CMK (cell line): ENCODE results near the gene PPP1R26.

ENCODE experiments used
- DNase-seq: peaks from one replicate; pipeline ENCODE4 v3.0.0-alpha.2; 2010; ENCODE audit warnings: low read depth

The PPP1R26 gene

GRCh38 chr9:135461936-135462335 is 17.6 kb upstream of the PPP1R26 start:
- DNase-seq, result no peak

DNA sequence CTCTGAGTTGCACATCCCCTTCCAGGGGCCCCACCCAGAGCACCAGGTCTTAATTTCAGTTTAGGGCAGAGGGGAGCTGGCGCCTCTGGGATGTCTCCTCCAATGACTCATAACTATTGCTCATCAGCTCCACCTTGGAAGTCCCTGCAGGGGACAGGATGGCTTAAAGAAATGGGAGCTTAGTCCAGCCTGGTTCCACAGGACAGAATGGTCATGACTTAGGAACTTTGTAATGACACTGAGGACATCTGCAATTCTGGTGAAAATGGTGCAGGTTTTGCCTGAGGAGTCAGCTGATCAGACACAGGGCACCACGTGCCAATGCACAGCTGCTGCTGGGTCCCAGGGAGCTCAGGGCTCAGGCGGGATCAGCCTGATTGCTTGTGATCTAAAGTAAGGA is 16.4 kb upstream of the PPP1R26 start:
- DNase-seq, result no peak

DNA sequence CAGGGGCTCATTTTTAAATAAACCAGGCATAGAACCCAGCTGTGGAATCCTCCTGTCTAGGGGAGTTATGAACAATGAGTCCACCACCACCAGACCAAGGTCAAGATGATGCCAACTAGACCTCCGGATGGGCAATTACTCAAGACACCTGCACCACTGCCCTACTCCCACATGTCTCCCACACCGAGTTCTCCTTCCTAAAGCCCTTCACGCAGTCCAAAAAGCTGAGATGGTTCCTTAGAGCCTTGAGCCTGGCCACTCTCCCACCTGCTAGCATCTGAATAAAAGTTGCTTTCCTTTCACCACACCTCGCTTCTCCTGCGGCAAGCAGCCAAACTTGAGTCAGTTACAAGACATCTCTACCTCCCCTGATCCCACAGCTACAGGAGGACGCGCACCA is 15.4 kb upstream of the PPP1R26 start:
- no peak for DNase-seq

DNA sequence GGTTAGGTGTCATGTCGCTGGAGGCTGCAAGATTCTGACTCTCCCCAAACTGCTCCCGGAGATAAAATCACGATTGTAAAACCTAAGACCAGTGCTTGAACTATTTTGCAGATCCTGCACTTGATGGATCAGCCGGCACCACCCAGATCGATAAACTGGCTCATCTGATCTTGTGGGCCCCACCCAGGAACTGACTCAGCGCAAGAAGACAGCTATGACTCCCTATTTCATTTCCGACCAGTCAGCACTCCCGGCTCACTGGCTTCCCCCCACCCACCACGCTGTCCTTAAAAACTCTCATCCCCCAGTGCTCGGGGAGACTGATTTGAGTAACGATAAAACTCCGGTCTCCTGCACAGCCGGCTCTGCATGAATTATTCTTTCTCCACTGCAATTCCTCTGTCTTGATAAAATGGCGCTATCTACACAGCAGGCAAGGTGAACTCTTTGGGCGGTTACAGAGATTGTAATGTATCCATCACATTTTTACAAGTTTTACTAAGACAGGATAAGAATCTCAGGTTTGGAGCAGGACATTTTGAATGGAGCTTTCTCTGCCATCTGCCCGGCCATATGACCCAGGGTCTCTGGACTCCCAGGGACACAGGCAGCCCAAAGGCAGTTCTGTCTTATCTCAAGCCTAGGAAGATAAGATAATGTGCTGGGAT is 10.6 kb upstream of the PPP1R26 start:
- no peak for DNase-seq

DNA sequence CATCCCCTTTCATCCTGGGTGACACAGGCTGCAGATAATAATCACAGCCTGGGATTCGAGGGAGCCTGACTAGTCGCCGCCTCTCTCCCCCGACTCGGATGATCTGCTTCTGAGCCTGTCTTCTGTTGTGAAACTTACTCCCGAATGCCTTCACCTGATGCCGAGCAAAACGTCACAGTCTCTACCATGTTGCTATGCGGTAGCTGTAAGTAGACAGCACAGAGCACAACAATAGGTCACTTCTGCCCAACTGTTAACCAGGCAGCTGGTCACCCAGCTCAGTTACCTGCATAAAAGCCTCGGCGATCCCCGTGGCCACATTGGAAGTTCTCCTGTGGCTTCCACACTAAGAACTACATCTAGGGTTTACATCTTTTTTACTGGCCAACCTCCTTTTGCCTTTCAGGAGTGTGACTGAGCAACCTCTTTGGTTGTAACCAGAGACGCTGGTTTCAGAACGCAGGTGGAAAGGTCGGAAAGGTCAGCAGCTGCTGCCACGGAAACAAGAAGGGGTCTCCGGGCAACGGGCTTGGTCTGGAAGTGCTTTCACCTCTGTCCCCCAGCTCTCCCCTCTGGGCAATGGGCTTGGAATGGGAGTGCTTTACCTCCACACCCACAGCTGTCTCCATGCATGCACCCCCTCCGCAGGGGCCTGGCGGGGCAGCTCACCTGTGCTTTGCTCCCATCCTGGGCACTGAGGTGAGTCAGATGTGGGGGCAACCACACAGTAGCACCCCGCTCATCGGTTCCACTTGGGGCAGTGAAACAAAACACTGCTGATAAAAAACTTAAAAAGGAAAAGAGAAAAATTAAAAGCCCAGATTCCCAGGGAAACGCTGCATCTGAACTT is 7.6 kb upstream of the PPP1R26 start:
- no peak for DNase-seq

GRCh38 chr9:135473972-135474543 is 5.5 kb upstream of the PPP1R26 start:
- DNase-seq, result no peak

GRCh38 chr9:135474915-135475314 is 4.7 kb upstream of the PPP1R26 start:
- no peak for DNase-seq

DNA sequence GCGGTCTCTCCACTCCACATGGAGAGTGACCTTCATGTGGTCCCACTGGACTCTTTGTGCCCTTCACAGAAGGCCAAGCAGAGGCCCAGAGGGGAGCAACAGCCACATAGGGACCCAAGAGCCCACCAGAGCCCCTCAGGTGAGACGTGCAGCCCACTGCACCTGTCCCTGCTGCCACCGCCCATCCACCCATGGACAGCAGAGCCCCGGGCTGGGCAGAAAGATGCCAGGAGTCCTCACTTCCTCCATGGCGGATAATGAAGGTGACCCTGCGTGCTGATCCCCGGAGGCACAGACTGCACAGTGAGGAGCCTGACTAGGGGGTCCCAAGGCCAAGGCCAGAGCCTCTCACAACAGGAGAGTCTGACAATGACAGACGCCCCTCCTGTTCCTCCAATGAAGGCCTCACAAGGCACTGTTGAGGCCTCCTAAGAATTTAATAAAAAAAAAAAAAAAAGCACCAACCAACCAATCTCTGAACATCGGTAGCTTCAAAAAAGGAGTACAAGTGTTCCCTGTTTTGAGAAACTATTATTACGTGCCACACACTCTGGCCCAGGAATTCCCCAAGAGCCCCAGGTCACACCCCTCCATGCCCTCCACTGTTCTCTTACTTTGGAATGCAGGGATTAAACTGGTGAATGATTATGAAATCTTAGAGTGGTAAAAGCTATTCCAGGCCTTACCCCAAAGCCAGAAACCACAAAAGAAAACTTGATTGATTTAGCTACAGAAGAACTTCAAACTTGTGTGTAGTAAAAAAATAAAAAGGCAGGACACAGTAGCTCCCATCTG is 2.8 kb upstream of the PPP1R26 start:
- DNase-seq, result no peak

DNA sequence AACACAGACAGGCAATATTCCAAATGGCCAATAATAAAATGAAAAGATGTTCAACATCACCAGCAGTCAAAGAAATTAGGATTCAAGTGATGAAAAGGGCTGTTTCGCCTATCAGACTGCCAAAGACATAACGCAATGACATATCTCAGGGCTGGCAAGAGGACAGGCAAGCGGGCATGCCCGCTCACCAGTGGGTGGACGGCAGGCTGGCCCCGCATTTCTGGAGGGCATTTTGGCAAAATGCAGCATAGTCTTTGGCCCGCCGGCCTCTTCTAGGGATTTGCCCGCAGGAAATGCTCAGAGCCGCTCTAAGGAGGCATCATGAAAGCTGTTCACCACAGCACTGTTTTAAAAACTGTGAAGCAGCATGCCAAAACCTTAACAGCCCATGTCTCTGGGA is 1.4 kb upstream of the PPP1R26 start:
- no peak for DNase-seq

GRCh38 chr9:135478829-135479468 is 633 bp upstream of the PPP1R26 start:
- DNase-seq, result no peak

GRCh38 chr9:135480071-135480939 is 723 bp downstream of the PPP1R26 start:
- no peak for DNase-seq

- no peak for DNase-seq
Observed at GRCh38 chr9:135480940-135481310, 1.3 kb downstream of the PPP1R26 start.

- DNase-seq, result no peak
Observed at GRCh38 chr9:135482015-135482754, 2.6 kb downstream of the PPP1R26 start.

- no peak for DNase-seq
Observed at GRCh38 chr9:135484460-135485277, 5.1 kb downstream of the PPP1R26 start.

DNA sequence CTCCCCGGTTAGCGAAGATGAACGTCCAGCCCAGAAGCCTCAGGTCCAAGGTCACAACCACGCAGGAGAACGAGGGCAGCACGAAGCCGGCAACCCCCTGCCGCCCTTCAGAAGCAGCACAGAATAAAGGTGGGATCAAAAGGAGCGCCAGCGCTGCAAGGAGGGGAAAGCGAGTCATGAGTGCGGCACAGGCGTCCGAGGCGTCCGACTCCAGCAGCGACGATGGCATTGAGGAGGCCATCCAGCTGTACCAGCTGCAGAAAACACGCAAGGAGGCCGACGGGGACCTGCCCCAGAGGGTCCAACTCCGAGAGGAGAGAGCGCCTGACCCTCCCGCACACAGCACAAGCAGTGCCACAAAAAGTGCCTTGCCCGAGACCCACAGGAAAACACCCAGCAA is 5.8 kb downstream of the PPP1R26 start:
- DNase-seq, result no peak

GRCh38 chr9:135485832-135486231 is 6.2 kb downstream of the PPP1R26 start:
- no peak for DNase-seq

GRCh38 chr9:135486267-135487065 is 6.9 kb downstream of the PPP1R26 start:
- no peak for DNase-seq

DNA sequence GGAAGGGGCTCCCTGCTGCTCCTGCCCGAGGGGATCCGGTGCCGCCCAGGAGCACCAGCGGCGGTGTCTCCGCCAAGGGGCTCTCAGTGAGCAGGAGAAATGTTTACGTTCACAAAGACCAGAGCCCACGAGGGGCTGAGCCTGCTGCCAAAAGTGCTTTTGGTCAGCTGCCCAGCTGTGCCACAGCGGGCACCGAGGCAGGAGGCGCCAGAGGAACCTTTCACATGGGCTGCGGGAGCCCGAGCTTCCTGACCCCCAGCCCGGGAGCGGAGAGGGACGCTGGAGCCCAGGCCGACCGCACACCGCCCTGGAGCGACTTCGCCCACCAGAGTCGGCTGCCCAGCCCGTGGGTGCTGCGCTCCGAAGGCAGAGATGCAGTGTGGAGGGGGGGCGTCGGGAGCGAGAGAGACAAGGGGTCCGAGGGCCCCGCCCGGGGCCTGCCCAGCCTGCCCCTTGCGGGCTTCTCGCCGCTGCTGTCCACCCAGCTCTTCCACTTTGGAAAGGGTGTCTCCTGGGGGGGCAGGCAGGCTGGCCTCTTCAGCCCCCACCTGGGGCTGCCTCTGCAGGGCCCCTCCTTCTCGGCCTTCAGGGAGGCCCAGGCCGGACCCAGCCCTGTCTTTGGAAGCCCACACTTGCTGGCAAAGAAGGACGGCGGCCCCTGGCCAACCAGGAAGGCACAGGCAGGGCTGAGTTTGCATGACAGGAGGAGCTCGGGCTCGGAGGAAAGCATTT is 7.9 kb downstream of the PPP1R26 start:
- no peak for DNase-seq
